GOT3 (cell line): ENCODE measurements around the gene BMAL1.
"Not testable (repeated sequence)": the region's sequence is repeated elsewhere in the genome, so short reads cannot be mapped to it uniquely, and the experiment has no call there.

ENCODE experiments used
- DNase-seq: peaks from one replicate; lab custom pipeline; 2025; ENCODE audit warnings: mixed read lengths; lab: John Stamatoyannopoulos, UW

BMAL1 gene

GRCh38 chr11:13277768-13278608, at the start of gene BMAL1:
BMAL1 (plus strand) TSS chr11:13277790; CDS start chr11:13354309, 76,519 bp downstream.
- DNase-seq: no peak

GRCh38 chr11:13228572-13228971, 49.0 kb upstream of the BMAL1 start:
- DNase-seq: no peak

GRCh38 chr11:13229136-13229535, 48.5 kb upstream of the BMAL1 start:
- no peak for DNase-seq

- DNase-seq: no peak
Observed at GRCh38 chr11:13229711-13230318, 47.8 kb upstream of the BMAL1 start.

GRCh38 chr11:13233173-13233745, 44.3 kb upstream of the BMAL1 start:
- no peak for DNase-seq

GRCh38 chr11:13235895-13236294, 41.7 kb upstream of the BMAL1 start:
- no peak for DNase-seq

GRCh38 chr11:13236626-13237025, 41.0 kb upstream of the BMAL1 start:
- no peak for DNase-seq

GRCh38 chr11:13237761-13238160, 39.8 kb upstream of the BMAL1 start:
- DNase-seq: no peak

GRCh38 chr11:13238879-13239514, 38.6 kb upstream of the BMAL1 start:
- DNase-seq: no peak

GRCh38 chr11:13242564-13242963, 35.0 kb upstream of the BMAL1 start:
- no peak for DNase-seq

GRCh38 chr11:13247606-13248296, 29.8 kb upstream of the BMAL1 start:
- DNase-seq: no peak

- no peak for DNase-seq
Observed at GRCh38 chr11:13249177-13249576, 28.4 kb upstream of the BMAL1 start.

- DNase-seq: no peak
Observed at GRCh38 chr11:13249992-13250391, 27.6 kb upstream of the BMAL1 start.

GRCh38 chr11:13251966-13252365, 25.6 kb upstream of the BMAL1 start:
- no peak for DNase-seq

- DNase-seq: no peak
Observed at GRCh38 chr11:13252438-13252837, 25.2 kb upstream of the BMAL1 start.

- no peak for DNase-seq
Observed at GRCh38 chr11:13256216-13256615, 21.4 kb upstream of the BMAL1 start.

GRCh38 chr11:13258061-13258460, 19.5 kb upstream of the BMAL1 start:
- not testable (repeated sequence) for DNase-seq

GRCh38 chr11:13258855-13259254, 18.7 kb upstream of the BMAL1 start:
- DNase-seq: no peak

GRCh38 chr11:13259374-13259773, 18.2 kb upstream of the BMAL1 start:
- DNase-seq: no peak

- DNase-seq: no peak
Observed at GRCh38 chr11:13260201-13260962, 17.2 kb upstream of the BMAL1 start.

- DNase-seq: no peak
Observed at GRCh38 chr11:13260963-13261588, 16.5 kb upstream of the BMAL1 start.
